HG02840 (cell line): ENCODE data around the gene KRT14.

Experiments used
- ATAC-seq: cut with Tn5 transposase; IDR thresholded peaks from one replicate; pipeline ENCODE4 v1.9.1; 2021; ENCODE audit warnings: mild to moderate bottlenecking, moderate library complexity, moderate number of reproducible peaks; ENCODE audit not compliant: unreplicated experiment, low FRiP score

The KRT14 gene

DNA sequence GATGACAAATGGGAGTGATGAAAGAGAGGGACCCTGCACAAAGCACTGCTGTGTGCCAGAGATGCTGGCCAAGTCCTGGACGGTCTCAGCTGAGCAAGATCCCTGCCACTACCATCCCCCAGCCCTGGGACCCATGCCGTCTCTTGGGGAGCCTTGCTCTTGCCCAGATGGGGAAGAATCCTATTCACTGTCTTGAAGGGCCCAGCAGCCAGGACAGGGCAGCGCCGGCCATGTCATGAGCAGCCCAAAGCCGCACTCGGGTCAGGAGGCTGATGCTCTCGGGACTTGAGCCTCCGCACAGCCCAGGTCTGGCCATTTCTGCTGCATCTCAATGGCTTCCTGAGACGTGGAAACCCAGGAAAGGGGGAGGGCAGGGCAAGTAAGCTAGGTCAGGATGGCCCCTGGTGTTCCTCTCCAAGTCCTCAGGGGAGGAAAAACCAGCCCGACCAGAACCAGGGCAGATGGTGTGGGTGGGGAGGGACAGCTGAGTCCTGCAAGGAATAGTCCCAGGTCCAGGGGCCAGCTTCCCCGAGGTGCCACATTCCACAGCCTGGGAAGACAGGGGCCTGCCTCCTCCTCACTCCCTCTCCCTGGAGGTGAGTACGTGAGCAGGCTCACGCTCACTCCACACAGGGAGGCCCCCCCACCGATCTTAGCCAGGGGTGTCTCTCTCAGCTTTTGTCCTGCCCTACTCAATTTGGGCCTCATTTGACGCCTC, 50.8 kb downstream of the KRT14 start:
- ATAC-seq, result no peak

DNA sequence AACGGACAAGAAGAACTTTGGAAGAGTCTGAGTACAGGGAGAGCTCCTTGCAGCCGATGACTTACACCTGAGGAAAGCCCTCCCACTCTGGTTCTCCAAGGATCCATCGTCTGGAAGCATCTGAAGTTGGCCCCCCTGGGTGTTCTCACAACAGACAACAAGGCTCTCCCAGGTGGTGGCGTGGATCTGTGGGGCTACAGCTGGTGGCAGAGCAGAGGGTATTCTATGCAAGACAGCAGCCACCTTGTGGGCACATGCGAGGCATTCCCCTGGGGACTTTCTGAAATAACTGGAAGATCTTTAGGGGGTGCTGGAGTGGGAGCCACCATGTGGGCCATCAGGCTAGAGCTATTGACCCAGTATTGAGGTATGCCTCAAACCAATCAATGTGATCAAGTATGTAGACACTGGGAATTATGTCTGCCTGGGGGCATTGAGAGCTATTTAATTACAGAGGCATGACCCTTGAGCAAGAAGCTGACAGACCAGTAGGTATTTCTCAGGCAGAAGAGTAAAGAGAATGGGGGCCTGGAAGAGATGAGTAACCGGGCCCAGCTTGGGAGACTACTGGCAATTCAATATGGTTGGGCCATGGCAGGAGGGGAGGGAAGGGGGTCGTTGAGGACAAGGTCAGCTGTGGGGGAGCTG, 51.7 kb downstream of the KRT14 start:
- ATAC-seq, result no peak

DNA sequence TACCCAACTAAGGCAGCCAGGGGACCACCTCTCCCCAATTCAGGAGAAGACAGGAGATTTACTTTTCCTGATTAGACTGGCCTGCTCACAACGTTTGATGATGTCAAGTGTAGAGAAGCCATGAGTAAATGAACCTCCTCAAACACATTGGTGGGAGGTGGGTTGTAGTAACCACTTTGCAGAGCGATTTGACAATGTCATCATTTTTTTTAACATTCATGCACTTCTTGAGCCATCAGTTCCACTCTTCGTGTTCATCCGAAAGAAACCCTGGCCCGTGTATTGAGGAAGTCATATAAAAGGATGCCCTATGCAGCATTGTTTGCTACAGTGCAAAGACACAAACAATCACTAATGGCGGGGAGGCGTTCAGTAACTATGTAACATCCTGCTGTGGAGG, 53.1 kb downstream of the KRT14 start:
- ATAC-seq, result no peak

DNA sequence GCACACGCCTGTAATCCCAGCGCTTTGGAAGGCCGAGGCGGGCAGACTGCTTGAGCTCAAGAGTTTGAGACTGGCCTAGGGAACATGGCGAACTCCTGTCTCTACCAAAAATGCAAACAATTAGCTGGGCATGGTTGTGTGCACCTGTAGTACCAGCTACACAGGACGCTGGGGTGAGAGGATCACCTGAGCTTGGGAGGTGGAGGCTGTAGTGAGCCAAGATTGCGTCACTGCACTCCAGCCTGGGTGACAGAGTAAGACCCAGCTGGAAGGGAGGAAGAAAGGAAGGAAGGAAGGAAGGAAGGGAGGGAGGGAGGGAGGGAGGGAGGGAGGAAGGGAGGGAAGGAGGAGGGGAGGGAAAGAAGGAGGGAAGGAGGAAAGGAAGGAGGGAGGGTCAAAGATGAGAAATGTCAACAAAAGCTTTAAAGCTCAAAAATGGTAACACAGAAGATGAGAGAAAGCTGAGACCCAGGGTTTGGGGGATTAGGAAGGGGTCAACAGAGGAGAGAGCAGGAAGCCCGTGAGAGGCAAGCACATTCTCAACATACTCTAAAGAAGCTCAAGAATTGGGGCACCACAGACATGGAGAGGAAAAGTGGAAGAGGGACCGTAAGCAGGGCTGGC, 53.6 kb downstream of the KRT14 start:
- ATAC-seq, result no peak
